NT2/D1 (cell line): ENCODE measurements around the gene SPA17.

Source experiments
- DNase-seq: peaks from one replicate; pipeline ENCODE4 v3.0.0-alpha.2; 2011; ENCODE audit warnings: low read depth, low spot score
- H3K27me3 ChIP-seq: 2 replicates; pipeline ENCODE4 v1.6.0; 2011; ENCODE audit warnings: mild to moderate bottlenecking; ENCODE audit not compliant: insufficient read length, insufficient read depth
- H3K36me3 ChIP-seq: 2 replicates; pipeline ENCODE4 v1.6.1; 2011; ENCODE audit warnings: mild to moderate bottlenecking, low read length, mixed read lengths; ENCODE audit not compliant: insufficient read depth, insufficient read length
- H3K4me1 ChIP-seq: 2 replicates; pipeline ENCODE4 v1.5.1; 2011; ENCODE audit not compliant: insufficient read depth, insufficient read length
- H3K4me3 ChIP-seq: 2 replicates; pipeline ENCODE4 v1.5.1; 2011; ENCODE audit warnings: low read depth; ENCODE audit not compliant: insufficient read length
- H3K9ac ChIP-seq: 2 replicates; pipeline ENCODE4 v1.6.0; 2011; ENCODE audit warnings: low read depth; ENCODE audit not compliant: insufficient read length
- H3K9me3 ChIP-seq: 2 replicates; pipeline ENCODE4 v1.5.1; 2011; ENCODE audit warnings: mild to moderate bottlenecking, low read length; ENCODE audit not compliant: insufficient read depth
- SUZ12 ChIP-seq: IDR thresholded peaks from 2 replicates; pipeline ENCODE4 v1.6.1; 2011; ENCODE audit not compliant: insufficient read length, insufficient read depth; ENCODE audit errors: extremely low read depth
- YY1 ChIP-seq: IDR thresholded peaks from 2 replicates; pipeline ENCODE4 v1.6.1; 2011; ENCODE audit not compliant: insufficient read length, insufficient read depth
- ZNF274 ChIP-seq: IDR thresholded peaks from 2 replicates; pipeline ENCODE4 v1.6.1; 2011; ENCODE audit warnings: mild to moderate bottlenecking, low read depth, low read length

SPA17 gene

DNA sequence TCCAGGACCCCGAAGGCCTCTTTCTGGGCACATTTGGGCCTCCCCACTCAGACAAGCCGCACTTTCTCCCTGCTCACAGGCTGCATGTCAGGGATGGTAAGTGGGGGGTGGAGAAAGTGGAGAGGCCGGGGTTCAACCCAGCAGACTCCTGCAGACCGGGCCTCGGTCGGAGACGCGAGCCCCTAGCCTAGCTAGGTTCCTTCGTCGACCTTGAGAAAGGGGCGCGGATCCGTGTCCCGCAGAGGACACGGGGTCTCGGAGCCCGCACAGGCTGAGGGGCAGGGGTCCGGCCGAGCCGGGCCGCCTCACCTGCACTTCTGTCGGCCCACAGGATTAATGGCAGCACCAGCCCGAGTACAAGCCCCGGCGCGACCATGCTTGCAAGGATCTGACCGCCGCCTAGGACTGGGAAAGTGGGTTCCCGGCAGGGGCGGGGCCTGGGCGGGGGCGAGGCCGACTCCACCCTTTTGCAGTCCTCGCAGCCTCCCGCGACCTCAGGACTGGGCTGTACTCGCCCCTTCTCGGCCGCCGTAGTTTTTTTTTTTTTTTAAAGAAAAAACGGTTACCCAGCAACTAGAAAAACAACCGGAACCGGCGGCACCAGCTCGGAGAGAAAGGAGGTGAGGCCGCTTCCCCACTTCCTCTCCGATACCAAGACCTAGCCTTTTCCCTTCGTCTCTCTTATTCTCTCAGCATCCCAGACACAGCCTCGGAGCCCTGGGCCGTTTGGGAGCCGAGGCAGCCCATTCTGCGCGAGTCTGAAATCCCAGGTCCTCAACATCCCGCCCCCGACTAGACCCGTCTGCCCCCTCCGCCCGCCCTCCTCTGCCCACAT, at the start of gene SPA17, which contains the start of gene SIAE:
Gene SPA17 (plus strand): TSS at position 572 of the 835 bp plus-strand sequence. CDS start 1,361 bp downstream, outside the sequence.
Gene SIAE (minus strand): TSS at position 407 of the 835 bp plus-strand sequence. CDS start 31 bp downstream, at position 376.
- H3K9me3 ChIP-seq, result no peaks in the 10 kb centered on the region
- DNase-seq, result peak; percentile 91
- H3K27me3 ChIP-seq, result peaks cover 10% of the 10 kb centered on the region
- TF ChIP-seq YY1 (no peak), SUZ12 (no peak), ZNF274 (no peak)
- H3K9ac ChIP-seq, result peak within 1 kb of the TSS; percentile 85
- no peaks in the 10 kb centered on the region for H3K36me3 ChIP-seq
- H3K4me1 ChIP-seq, result no peaks in the 10 kb centered on the region
- peak within 1 kb of the TSS; percentile 77 for H3K4me3 ChIP-seq

DNA sequence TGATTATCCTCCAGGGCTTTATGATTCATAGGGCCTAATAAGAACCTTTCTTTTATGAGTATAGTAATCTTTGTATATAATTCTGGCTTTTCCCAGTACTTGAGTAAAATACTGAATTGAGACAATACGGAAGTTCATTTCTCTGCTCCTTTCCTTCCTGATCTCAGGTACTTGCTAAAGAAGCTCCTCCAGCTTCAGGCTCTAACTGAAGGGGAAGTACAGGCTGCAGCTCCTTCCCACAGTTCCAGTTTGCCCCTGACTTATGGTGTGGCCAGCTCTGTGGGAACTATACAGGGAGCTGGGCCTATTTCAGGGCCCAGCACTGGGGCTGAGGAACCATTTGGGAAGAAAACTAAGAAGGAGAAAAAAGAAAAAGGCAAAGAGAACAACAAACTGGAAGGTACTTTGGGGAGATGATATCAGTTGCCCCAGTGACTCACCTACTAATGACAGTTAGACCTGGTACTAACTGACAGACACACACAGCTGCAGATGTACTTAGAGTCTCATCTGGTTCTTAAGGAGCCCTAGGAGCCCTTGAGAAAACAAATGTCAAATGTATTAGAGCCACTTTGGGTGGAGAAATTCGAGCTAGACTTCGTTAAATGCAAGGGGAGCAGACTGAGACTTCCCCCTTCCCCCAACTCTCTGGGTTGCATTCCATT, 48.1 kb upstream of the SPA17 start:
- H3K9ac ChIP-seq, result no peak overlapping the region
- no peak overlapping the region for H3K4me3 ChIP-seq
- DNase-seq, result no peak
- H3K9me3 ChIP-seq, result no peaks in the 10 kb centered on the region
- no peaks in the 10 kb centered on the region for H3K4me1 ChIP-seq
- peaks cover 60% of the 10 kb centered on the region for H3K36me3 ChIP-seq
- TF ChIP-seq YY1, result no peak
- TF ChIP-seq SUZ12, result no peak
- TF ChIP-seq ZNF274, result no peak
- H3K27me3 ChIP-seq, result no peaks in the 10 kb centered on the region

GRCh38 chr11:124627546-124627945, 46.2 kb upstream of the SPA17 start:
- TF ChIP-seq ZNF274 (no peak), SUZ12 (no peak), YY1 (no peak)
- Histone ChIP-seq H3K9me3 (no peaks in the 10 kb centered on the region), H3K36me3 (peaks cover 78% of the 10 kb centered on the region), H3K4me1 (no peaks in the 10 kb centered on the region), H3K27me3 (no peaks in the 10 kb centered on the region), H3K4me3 (no peak overlapping the region), H3K9ac (no peak overlapping the region)
- no peak for DNase-seq

DNA sequence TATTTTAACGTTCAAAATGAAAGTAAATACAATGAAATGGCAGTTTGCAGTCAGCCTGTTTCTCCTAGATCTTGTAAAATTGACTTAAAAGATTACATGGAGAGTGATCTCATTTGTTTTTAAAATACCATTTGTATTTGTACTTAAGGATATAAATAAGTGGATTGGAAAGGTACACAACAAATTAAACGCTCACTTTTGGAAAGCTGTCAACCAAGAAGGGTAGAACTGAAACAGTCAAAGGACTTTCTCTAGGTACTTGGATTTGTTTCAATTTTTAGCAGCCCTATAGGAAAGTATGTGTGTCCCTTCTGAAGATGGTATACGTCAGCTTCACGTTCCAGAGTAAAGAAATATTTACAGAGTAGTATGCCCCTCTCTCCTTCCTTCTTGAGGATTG, 43.7 kb upstream of the SPA17 start:
- H3K4me1 ChIP-seq, result no peaks in the 10 kb centered on the region
- H3K36me3 ChIP-seq, result peaks cover 91% of the 10 kb centered on the region
- no peak overlapping the region for H3K4me3 ChIP-seq
- TF ChIP-seq SUZ12 (no peak), YY1 (no peak), ZNF274 (no peak)
- no peaks in the 10 kb centered on the region for H3K9me3 ChIP-seq
- no peak for DNase-seq
- no peak overlapping the region for H3K9ac ChIP-seq
- no peaks in the 10 kb centered on the region for H3K27me3 ChIP-seq

DNA sequence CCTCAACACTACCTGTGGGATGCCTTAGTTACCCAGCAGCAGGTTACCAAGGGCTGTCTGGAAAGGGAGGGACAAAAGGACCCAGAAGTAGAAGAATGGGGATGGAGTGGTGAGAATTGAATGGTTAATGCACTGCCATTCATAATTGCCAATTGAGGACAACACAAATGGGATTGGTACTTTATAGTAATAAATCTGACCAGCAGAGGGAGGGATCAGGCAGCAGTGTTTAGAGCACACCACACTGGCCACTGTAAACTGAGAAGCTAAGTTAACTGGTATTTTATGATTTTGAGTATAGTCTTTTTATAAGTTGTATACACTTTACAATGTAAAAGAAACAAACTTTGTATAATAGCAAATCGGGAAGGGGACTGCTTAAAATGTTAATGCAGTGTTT, 40.3 kb upstream of the SPA17 start:
- Histone ChIP-seq H3K36me3 (peaks cover 83% of the 10 kb centered on the region), H3K4me1 (no peaks in the 10 kb centered on the region), H3K27me3 (no peaks in the 10 kb centered on the region), H3K9ac (no peak overlapping the region), H3K9me3 (no peaks in the 10 kb centered on the region), H3K4me3 (no peak overlapping the region)
- TF ChIP-seq SUZ12 (no peak), YY1 (no peak), ZNF274 (no peak)
- no peak for DNase-seq

- DNase-seq, result no peak
- H3K36me3 ChIP-seq, result peaks cover 61% of the 10 kb centered on the region
Measured at GRCh38 chr11:124635932-124636331, 37.8 kb upstream of the SPA17 start.

DNA sequence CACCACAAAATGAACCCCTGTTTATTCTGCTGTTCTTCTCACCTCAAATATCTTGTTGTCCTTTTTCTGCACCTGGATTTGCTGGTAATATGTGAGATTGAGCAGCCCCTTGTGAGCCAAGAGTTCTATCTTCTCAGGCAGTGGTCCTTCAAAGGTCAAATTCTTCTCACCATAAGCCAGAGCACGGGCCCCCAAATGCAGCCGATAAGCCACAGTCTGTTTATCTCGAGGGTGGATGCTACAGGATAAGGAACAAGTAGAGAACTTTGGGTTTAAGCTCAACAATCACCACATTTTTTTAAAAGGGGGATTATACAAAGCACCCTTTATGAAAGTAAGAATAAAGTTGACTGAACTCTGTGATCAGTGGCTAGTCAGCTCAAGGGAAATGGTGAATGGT, 35.2 kb upstream of the SPA17 start:
- H3K36me3 ChIP-seq, result peaks cover 36% of the 10 kb centered on the region
- TF ChIP-seq ZNF274 (no peak), SUZ12 (no peak), YY1 (no peak)
- H3K27me3 ChIP-seq, result no peaks in the 10 kb centered on the region
- H3K9me3 ChIP-seq, result peaks cover 7% of the 10 kb centered on the region; the same call in 1 of the 2 replicates
- H3K4me1 ChIP-seq, result no peaks in the 10 kb centered on the region
- no peak overlapping the region for H3K9ac ChIP-seq
- no peak for DNase-seq
- H3K4me3 ChIP-seq, result no peak overlapping the region

More at GRCh38 chr11:124635932-124636331, 37.8 kb upstream of the SPA17 start:
- Histone ChIP-seq H3K4me3 (no peak overlapping the region), H3K4me1 (no peaks in the 10 kb centered on the region), H3K9ac (no peak overlapping the region), H3K9me3 (peaks cover 7% of the 10 kb centered on the region; the same call in 1 of the 2 replicates), H3K27me3 (no peaks in the 10 kb centered on the region)
- TF ChIP-seq YY1 (no peak), ZNF274 (no peak), SUZ12 (no peak)

DNA sequence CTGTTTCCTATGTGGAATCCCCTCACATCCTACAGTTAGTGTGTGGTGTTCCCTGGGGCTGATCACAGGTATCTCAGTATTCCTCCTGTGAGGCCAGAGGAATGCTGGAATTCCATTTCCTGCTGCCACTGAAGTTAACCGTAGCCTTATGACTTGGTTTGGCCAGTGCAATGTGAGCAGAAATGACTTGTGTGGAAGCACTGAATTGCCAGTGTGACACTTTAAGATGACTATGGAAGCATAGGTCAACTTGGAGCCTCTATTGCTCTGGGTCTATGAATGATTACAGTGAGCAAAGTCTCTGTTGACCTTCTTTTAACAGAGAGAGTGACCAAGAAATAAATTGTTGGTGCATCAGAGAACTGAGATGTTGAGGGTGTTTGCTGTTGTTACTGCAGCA, 34.5 kb upstream of the SPA17 start:
- H3K9me3 ChIP-seq, result peaks cover 7% of the 10 kb centered on the region; the same call in 1 of the 2 replicates
- no peaks in the 10 kb centered on the region for H3K4me1 ChIP-seq
- no peak overlapping the region for H3K4me3 ChIP-seq
- no peak for DNase-seq
- peaks cover 31% of the 10 kb centered on the region for H3K36me3 ChIP-seq
- H3K9ac ChIP-seq, result no peak overlapping the region
- TF ChIP-seq ZNF274 (no peak), SUZ12 (no peak), YY1 (no peak)
- H3K27me3 ChIP-seq, result no peaks in the 10 kb centered on the region
